22Rv1 (cell line): ENCODE measurements around the gene EXOC4.

Experiments
- H3K27ac ChIP-seq: fragments of 450-650 bp; 2 replicates; pipeline ENCODE4 v1.5.1; 2017
- CTCF ChIP-seq: fragments of 450-650 bp; IDR thresholded peaks from 2 replicates; pipeline ENCODE4 v1.5.1; 2017; ENCODE audit warnings: mild to moderate bottlenecking
- ZFX ChIP-seq: fragments of 450-650 bp; IDR thresholded peaks from 2 replicates; pipeline ENCODE4 v1.6.1; 2017; ENCODE audit warnings: antibody characterized with exemption, borderline replicate concordance

The EXOC4 gene

GRCh38 chr7:133649593-133649992 lies 396.7 kb downstream of the EXOC4 start:
- no peak for TF ChIP-seq ZFX
- TF ChIP-seq CTCF = no peak
- H3K27ac ChIP-seq = no peak overlapping the region

GRCh38 chr7:133650069-133650468 lies 397.2 kb downstream of the EXOC4 start:
- no peak overlapping the region for H3K27ac ChIP-seq
- TF ChIP-seq ZFX (no peak), CTCF (no peak)

GRCh38 chr7:133650487-133651300 lies 397.8 kb downstream of the EXOC4 start:
- no peak overlapping the region for H3K27ac ChIP-seq
- TF ChIP-seq ZFX (no peak), CTCF (no peak)

GRCh38 chr7:133652547-133652946 lies 399.7 kb downstream of the EXOC4 start:
- H3K27ac ChIP-seq = no peak overlapping the region

GRCh38 chr7:133654547-133654946 lies 401.7 kb downstream of the EXOC4 start:
- TF ChIP-seq CTCF = no peak
- TF ChIP-seq ZFX = no peak
- H3K27ac ChIP-seq = no peak overlapping the region

More at GRCh38 chr7:133652547-133652946, 399.7 kb downstream of the EXOC4 start:
- TF ChIP-seq CTCF = no peak
- no peak for TF ChIP-seq ZFX

- TF ChIP-seq ZFX (no peak), CTCF (no peak)
- no peak overlapping the region for H3K27ac ChIP-seq
Measured at GRCh38 chr7:133662276-133662675, 409.4 kb downstream of the EXOC4 start.

- H3K27ac ChIP-seq = no peak overlapping the region
- TF ChIP-seq CTCF = no peak
- no peak for TF ChIP-seq ZFX
Measured at GRCh38 chr7:133662830-133663229, 410.0 kb downstream of the EXOC4 start.
